NCI-H2196 treated with DMSO at 0.1 percent for 48 hours (cell line): ENCODE measurements around the gene BBS9.
A peak's percentile ranks its signal among the peaks of the same experiment; 100 is the strongest.

Experiments used
- DNase-seq: peaks from one replicate; lab custom pipeline; 2025; ENCODE audit not compliant: unreplicated experiment; lab: John Stamatoyannopoulos, UW

BBS9 gene

GRCh38 chr7:33127085-33127484, 2.3 kb upstream of the BBS9 start:
- DNase-seq: no peak

DNA sequence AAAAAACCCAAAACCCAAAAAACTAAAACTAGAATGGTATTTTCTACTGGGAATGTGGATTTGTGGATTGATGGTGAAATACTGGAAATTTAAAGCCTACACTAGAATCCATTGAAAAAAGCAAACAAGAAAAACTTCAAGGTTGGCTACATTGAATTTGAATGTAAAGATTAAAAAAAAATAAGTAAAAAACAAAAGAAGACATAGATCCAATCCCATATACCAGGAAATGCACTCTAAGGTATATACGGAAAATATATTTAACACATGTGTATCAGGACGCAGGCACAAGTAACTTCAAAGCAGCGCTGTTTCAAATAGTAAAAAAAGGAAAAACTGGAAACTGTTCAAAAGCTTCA, 754 bp upstream of the BBS9 start:
- no peak for DNase-seq

GRCh38 chr7:33129806-33130153, 416 bp downstream of the BBS9 start:
- no peak for DNase-seq

- no peak for DNase-seq
Measured at GRCh38 chr7:33130184-33130583, 820 bp downstream of the BBS9 start.

- DNase-seq: no peak
Measured at GRCh38 chr7:33137103-33137502, 7.7 kb downstream of the BBS9 start.

DNA sequence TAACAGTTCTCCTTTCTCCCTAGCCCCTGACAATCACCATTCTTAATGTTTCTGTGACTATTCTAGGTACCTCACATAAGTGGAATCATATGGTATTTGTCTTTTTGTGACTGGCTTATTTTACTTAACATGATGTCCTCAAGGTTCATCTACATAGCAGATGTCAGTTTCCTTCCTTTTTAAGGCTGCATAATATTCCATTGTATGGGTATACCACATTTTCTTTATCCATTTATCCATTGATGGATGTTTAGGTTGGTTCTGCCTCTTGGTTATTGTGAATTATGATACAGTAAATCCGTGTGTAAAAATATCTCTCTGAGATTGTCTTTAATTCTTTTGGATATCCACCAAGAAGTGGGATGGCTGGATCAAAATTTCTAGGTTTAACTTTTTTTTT, 13.2 kb downstream of the BBS9 start:
- no peak for DNase-seq

DNA sequence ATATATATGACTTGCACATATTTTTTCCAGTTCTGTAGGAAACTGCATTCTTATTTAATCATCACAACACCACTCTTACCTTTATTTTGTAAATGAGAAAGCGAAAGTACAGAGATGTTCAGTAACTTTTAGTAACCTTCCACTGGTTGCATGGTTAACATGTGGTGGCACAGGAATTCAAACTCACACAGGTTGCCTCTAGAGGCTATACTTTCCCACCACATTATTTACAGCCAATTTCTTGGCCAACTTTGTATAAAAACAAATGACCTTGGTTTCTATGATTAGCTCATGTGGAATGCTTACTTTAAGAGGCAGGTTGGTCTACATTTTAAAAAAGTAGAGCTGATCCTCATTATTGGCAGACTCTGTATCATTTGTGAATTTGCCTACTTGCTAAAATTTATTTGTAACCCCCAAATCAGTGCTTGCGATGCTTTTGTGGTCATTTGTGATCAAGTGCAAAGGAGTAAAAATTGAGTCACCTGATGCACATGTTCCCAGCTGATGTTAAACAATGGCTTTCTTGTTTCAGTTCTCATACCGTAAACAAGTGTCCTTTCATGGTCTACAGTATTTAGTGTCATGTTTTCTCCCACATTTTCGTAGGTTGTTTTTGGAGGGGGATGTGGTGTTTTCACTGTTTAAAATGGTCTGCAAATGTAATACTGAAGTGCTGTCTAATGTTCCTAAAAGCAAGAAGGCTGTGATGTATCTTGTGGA, 14.8 kb downstream of the BBS9 start:
- no peak for DNase-seq

GRCh38 chr7:33145156-33145555, 15.8 kb downstream of the BBS9 start:
- DNase-seq: no peak

DNA sequence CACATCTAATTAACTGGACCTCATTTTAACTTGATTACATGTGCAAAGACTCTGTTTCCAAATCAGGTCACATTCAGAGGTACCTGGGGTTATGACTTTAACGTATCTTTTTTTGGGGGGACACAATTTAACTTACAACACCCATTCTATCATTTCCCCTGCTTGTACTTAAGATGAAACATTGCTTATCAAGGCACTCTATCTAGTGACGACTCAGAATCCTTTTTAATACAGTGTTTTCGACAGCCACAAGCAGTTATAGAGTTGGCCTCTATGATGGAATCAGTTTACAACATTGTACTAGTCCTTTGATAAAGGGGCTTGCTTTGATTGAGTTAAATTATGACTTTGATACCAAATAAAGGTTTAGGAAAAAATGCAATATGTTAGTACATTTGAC, 22.7 kb downstream of the BBS9 start:
- no peak for DNase-seq

DNA sequence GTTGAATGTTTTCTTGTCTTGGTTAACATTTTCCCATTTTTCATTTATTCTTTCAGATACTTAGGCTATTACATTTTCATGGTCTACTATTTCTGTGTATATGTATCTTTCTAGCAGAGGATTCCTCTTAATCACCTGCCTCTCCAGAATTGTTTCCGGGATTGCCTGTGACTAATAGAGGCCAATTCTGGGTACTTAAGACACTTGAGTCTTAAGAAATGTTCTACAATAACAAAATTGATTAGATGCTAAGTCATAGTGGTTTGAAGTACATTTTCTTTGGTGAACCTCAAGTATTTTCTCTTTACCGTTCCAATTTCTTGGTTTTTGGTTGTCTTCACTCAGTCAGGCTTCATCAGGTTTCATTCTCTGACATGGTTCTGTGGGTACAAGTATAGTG, 26.4 kb downstream of the BBS9 start:
- DNase-seq: no peak

- DNase-seq: no peak
Measured at GRCh38 chr7:33156441-33156840, 27.1 kb downstream of the BBS9 start.

GRCh38 chr7:33157311-33157710, 27.9 kb downstream of the BBS9 start:
- no peak for DNase-seq

- DNase-seq: no peak
Measured at GRCh38 chr7:33157781-33158180, 28.4 kb downstream of the BBS9 start.

DNA sequence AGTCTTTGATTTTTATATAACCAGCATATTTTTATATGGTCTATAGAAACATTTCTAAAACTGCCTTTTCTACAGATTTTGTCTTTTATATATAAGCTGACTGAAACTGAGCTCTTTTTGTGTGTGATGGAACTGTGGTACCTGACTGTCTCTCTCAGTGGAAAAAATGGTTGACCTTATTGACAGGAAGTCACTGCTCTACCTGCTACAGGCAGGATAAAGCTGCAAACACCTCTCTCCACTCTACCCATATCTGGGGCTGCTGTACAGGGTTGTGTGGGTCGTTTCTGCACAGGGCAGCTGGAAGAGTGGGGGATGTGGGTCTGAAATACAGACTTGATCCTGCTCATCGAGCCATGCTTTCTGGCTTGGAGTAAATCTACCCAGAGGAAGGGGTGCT, 48.5 kb downstream of the BBS9 start:
- DNase-seq: no peak

- DNase-seq: no peak
Measured at GRCh38 chr7:33179519-33179918, 50.2 kb downstream of the BBS9 start.

- DNase-seq: no peak
Measured at GRCh38 chr7:33183504-33183903, 54.1 kb downstream of the BBS9 start.

- no peak for DNase-seq
Measured at GRCh38 chr7:33184828-33185227, 55.5 kb downstream of the BBS9 start.

DNA sequence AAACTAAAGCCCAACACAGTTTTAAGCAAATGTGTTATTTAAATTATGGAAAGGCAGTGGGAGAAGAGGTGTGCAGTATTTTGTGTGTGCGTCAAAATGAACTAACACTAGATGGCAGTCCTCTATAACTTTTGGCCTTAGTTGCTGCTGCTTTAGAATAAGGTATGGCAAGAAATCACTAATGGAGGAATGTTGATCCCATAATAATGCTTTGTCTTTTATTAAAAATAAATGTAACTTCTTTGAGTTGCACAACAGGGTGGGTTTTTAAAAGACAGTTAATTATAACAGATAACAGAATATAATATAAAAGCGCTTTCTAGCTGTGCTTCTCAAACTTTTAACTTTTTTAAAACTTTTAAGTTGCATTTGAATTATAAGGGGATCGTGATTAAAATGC, 56.4 kb downstream of the BBS9 start:
- peak; percentile 10 for DNase-seq

DNA sequence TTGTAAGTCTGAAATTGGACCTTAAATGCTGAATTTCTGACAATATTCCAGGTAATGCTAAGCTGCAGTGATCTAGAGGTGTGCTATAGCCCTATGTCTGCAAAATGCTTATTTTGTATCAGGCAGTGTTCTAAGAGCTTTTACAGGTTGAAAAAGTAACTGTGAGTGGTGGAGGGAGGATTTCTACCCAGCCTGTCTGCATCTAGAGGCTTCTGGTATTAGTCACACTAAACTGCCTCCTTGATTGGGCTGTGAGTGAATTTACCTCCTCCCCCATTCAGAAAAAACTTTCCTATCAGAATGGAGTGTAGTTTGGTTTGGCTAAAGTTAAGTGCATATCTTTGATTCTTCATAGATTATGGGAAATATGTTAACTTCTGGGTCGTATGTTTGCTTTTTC, 56.8 kb downstream of the BBS9 start:
- DNase-seq: no peak

DNA sequence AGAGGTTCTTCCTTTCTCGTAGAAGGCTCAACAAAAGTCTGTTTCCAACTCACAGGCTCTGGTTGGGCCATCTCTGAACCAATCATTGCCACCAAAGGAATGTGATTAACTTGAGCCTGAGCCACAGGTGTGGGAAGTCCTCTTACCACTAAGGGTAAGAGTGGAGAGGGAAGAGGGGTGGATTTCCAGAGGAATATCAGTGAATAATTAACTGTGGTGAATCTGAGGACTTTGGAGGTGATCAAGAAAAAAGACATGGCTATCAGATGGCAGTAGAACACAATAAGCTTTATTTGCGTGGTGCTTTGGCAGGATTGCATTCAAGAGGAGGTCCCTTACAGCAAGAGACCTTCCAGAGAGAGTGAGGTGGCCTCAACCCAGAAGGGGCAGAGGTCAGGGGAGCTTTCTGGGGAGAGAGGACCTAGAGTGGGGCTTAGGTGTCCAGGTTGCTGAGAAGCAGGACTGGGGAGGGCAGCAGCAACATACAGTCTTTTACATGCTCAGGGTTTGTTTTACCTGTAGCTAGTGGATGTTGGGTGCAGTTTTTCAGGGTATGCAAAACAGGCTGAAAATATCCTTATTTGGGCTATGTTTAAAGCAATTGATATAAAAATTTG, 61.4 kb downstream of the BBS9 start:
- no peak for DNase-seq

GRCh38 chr7:33191340-33191739, 62.0 kb downstream of the BBS9 start:
- no peak for DNase-seq

- DNase-seq: no peak
Measured at GRCh38 chr7:33192695-33193291, 63.4 kb downstream of the BBS9 start.
